AG04449 (cell line): ENCODE results near the gene SMAD3.

Experiments used
- CTCF ChIA-PET: fragments of 350-600 bp; formaldehyde crosslinking; extraction: SDS; loops from one replicate; lab custom pipeline; 2021; ENCODE audit warnings: antibody characterized with exemption; lab: Yijun Ruan, JAX
- POLR2A ChIA-PET: fragments of 400-600, 350-600 bp; formaldehyde crosslinking; extraction: SDS; loops from one replicate; lab custom pipeline; 2020; ENCODE audit warnings: antibody characterized with exemption, inconsistent platforms; lab: Yijun Ruan, JAX
- DNase-seq: peaks from one replicate; pipeline ENCODE4 v3.0.0-alpha.2; 2010; ENCODE audit warnings: low read depth, low spot score
- H3K4me3 ChIP-seq: 2 replicates; pipeline ENCODE4 v1.5.1; 2011; ENCODE audit warnings: low read depth, mild to moderate bottlenecking, control low read depth, low read length
- TF ChIP-seq, protein P1 (sequence below): IDR thresholded peaks from one replicate; pipeline ENCODE4 v1.5.1; 2011; ENCODE audit warnings: mild to moderate bottlenecking, moderate library complexity, low read length, control low read depth, inconsistent platforms; ENCODE audit not compliant: insufficient read depth; ENCODE audit errors: missing control alignments

SMAD3 gene

DNA sequence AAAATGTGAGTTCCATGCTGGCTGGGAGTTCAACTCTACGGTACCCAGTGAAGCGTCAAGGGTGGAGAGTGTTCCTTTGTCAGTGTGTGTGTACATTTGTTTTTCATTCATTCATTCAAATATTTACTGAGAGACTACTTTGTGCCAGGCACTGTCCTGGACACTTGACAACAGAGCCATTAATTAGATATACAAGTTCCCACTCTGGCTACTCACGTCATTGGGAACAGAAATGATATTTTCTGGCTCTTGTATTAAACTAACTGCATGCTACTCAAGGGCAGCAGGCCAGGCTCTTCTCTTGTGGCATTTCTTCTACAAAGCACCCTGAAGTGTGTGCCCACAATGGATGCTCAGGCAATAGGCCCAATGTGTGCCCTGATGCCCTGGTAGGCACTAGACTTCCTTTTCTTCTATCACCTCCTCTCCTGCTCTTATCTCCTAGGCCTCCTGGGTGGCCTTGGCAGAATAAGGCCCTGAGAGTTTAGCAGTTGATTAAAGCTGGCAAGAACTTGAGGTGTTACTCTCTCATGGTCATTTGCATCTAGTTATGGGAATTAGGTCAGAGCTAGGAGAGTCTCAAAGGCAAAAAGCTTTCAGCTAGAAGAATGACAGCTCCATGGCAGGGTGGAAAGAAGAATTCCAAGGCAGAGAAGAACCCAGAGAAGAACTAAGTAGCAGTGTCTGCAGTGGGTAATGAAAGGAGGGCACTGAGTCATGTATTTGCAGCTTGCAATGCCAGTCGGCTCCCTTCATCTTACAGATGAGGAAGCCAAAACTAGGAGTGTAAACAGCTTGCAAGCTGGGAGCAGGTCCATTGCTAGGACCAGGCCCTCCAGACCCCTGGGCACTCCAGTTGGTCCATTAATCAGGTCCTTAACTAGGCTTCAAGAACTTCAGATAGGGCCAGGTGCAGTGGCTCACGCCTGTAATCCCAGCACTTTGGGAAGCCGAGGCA lies 14.0 kb upstream of the SMAD3 start:
- DNase-seq = no peak
- no peak overlapping the region for H3K4me3 ChIP-seq
- ChIA-PET POLR2A (no interaction called here), CTCF (no interaction called here)
- TF ChIP-seq, protein P1, sequence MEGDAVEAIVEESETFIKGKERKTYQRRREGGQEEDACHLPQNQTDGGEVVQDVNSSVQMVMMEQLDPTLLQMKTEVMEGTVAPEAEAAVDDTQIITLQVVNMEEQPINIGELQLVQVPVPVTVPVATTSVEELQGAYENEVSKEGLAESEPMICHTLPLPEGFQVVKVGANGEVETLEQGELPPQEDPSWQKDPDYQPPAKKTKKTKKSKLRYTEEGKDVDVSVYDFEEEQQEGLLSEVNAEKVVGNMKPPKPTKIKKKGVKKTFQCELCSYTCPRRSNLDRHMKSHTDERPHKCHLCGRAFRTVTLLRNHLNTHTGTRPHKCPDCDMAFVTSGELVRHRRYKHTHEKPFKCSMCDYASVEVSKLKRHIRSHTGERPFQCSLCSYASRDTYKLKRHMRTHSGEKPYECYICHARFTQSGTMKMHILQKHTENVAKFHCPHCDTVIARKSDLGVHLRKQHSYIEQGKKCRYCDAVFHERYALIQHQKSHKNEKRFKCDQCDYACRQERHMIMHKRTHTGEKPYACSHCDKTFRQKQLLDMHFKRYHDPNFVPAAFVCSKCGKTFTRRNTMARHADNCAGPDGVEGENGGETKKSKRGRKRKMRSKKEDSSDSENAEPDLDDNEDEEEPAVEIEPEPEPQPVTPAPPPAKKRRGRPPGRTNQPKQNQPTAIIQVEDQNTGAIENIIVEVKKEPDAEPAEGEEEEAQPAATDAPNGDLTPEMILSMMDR = no peak

DNA sequence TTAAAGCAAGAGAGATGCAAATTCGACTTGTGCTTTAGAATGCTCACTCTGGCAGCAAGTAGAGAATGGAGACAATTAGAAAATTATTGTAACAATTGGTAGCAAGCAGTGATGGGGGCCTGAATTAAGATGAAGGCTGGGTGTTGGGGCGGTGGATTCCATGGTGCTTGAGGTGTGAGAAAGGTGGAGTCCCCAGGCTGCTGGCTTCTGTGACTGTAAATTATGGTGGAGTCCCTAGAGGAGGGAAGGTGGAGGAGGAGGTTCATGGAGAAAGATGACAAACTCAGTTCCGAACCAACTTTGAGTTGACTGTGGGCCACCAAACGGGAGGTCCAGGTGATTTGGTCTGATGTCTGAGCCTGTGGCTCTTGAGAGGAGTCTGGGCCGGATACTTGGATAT lies 10.7 kb upstream of the SMAD3 start:
- TF ChIP-seq, protein P1 = no peak
- no peak overlapping the region for H3K4me3 ChIP-seq
- ChIA-PET CTCF (no interaction called here), POLR2A (no interaction called here)
- DNase-seq = no peak

DNA sequence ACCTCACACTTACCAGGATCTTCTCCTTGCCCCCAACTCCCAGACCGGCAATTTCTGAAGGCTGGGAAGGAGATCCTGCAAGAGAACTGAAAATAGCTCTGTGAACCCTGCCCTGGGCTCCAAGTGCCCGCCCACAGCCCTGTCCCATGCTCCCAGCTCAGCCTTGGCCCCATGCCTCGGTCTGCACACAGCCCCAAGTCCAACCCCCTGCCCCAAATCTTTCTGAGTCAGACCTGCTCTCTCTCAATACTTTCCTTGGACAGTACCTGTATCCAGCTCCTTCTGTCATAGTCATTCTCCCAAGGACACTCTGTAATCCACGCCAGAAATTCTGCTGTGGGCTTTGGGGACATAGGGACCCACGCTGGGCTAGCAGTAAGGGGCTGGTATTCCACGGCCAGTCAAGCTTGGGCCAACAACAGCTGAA lies 6.3 kb upstream of the SMAD3 start:
- POLR2A ChIA-PET = no interaction called here
- DNase-seq = no peak
- no peak overlapping the region for H3K4me3 ChIP-seq
- CTCF ChIA-PET = interaction anchor here (2.0 kb wide), 1 partner anchor 10 kb away, joined by 6 read pairs; no protein-coding TSS in a partner anchor
- TF ChIP-seq, protein P1 = no peak

DNA sequence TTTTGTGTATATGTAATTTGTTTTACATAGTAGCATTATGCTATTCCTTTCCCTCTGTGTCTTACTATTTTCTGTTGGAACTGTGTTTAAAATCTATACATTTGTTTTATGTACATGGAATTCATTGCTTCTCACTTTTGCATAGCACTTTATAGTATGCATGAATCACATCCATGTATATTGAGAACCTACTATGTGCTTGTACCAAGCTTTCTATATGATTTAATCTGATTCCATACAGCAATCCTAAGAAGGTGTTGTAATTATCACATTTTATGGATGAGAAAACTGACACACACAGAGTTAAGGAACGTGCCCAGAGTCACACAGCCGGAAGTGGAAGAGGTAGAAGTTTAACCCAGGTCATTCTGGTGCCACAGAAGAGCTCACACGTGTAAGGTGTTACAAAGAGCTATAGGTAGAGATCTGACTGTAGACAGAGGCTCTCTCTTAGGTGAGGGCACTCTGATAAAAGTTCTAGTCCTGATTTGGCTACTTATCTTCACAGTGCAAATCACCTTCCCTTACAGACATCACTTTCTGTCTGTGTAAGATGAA lies 3.5 kb upstream of the SMAD3 start:
- ChIA-PET POLR2A (no interaction called here), CTCF (interaction anchor here (1.4 kb wide), 1 partner anchor 12 kb away, joined by 5 read pairs; no protein-coding TSS in a partner anchor)
- TF ChIP-seq, protein P1 = no peak
- DNase-seq = no peak
- no peak overlapping the region for H3K4me3 ChIP-seq

DNA sequence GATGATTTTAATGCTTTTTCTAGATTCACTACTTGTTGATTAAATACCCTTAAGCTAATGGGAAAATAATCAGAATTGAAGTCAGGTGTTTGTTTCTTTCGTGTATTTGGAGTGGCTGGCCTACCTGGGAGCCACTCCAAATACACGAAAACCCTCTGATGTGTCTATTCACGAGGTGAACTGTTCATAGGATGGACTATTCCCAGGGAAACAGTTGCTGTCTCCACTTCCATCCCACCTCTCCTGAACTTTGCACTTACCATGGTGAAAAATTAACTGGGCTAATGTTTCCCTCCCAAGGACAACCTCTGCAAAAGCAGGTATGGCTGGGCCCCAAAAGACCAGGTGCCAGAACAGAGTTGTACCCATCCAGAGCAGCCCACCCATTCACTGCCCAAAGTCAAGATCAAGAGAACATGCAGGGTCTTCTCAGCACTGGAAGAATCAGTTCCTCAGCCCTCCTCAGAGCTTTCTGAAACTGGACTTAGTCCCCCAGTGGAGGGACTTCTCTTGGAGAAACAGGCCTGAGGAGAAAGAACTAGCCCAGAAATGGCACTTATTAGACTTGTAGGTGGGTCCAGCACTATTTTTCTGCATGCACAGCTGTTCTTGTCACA lies 2.9 kb upstream of the SMAD3 start:
- POLR2A ChIA-PET = no interaction called here
- CTCF ChIA-PET = interaction anchor here (1.4 kb wide), 1 partner anchor 13 kb away, joined by 5 read pairs; no protein-coding TSS in a partner anchor
- TF ChIP-seq, protein P1 = no peak

More for the DNA sequence above, 2.9 kb upstream of the SMAD3 start:
- DNase-seq = no peak
- H3K4me3 ChIP-seq = no peak overlapping the region
